Measurements from ENCODE around the gene ANKRD36.
A peak's percentile ranks its signal among the peaks of the same experiment; 100 is the strongest.
"Not testable (repeated sequence)": the region's sequence is repeated elsewhere in the genome, so short reads cannot be mapped to it uniquely, and the experiment has no call there.

Gene ANKRD36

GRCh38 chr2:97088706-97089105 lies 24.2 kb upstream of the ANKRD36 start:
- not testable (repeated sequence) for H3K9ac ChIP-seq (ENCODE audit: low read length); H3K4me2 ChIP-seq (ENCODE audit: low read length); H3K4ac ChIP-seq (ENCODE audit: low read depth, low read length); H2BK15ac ChIP-seq (replicated peaks; ENCODE audit: low read depth); H3K56ac ChIP-seq (ENCODE audit: low read length); H4K5ac ChIP-seq (ENCODE audit: low read length); H3K27ac ChIP-seq (ENCODE audit: low read depth, low read length); H3K79me1 ChIP-seq (ENCODE audit: low read length); H3K79me2 ChIP-seq (ENCODE audit: control insufficient read depth, insufficient read depth, low read length); H3K18ac ChIP-seq (ENCODE audit: low read length); H3K27me3 ChIP-seq (ENCODE audit: insufficient read depth, low read length, poor library complexity); H3K4me3 ChIP-seq (ENCODE audit: low read length); H2BK5ac ChIP-seq (ENCODE audit: low read length); H3K36me3 ChIP-seq (ENCODE audit: control insufficient read depth, insufficient read depth, low read length); H2AK5ac ChIP-seq (ENCODE audit: low read length); DNase-seq; H4K8ac ChIP-seq (ENCODE audit: low read depth, low read length); H2BK120ac ChIP-seq (ENCODE audit: low read depth, low read length); H3K4me1 ChIP-seq (ENCODE audit: control insufficient read depth, low read depth, low read length); H3K23ac ChIP-seq (ENCODE audit: low read length)
- no CpG with 5 or more reads among the region's 1 CpG for WGBS (ENCODE audit: extremely low coverage, insufficient coverage, low lambda C conversion rate)

- not testable (repeated sequence) for H3K23ac ChIP-seq (ENCODE audit: low read length); H3K4me3 ChIP-seq (ENCODE audit: low read length); H3K79me2 ChIP-seq (ENCODE audit: control insufficient read depth, insufficient read depth, low read length); H4K5ac ChIP-seq (ENCODE audit: low read length); H3K4me2 ChIP-seq (ENCODE audit: low read length); H3K4ac ChIP-seq (ENCODE audit: low read depth, low read length); H3K79me1 ChIP-seq (ENCODE audit: low read length); H3K18ac ChIP-seq (ENCODE audit: low read length); H2BK5ac ChIP-seq (ENCODE audit: low read length); H3K27me3 ChIP-seq (ENCODE audit: insufficient read depth, low read length, poor library complexity); H2BK120ac ChIP-seq (ENCODE audit: low read depth, low read length); H2AK5ac ChIP-seq (ENCODE audit: low read length); H2BK15ac ChIP-seq (replicated peaks; ENCODE audit: low read depth); H4K8ac ChIP-seq (ENCODE audit: low read depth, low read length); DNase-seq; H3K9ac ChIP-seq (ENCODE audit: low read length); H3K36me3 ChIP-seq (ENCODE audit: control insufficient read depth, insufficient read depth, low read length); H3K4me1 ChIP-seq (ENCODE audit: control insufficient read depth, low read depth, low read length); H3K27ac ChIP-seq (ENCODE audit: low read depth, low read length); H3K56ac ChIP-seq (ENCODE audit: low read length)
- WGBS (ENCODE audit: extremely low coverage, insufficient coverage, low lambda C conversion rate), result no CpG with 5 or more reads among the region's 2 CpGs
These were observed 20.0 kb upstream of the ANKRD36 start for GRCh38 chr2:97092946-97093345.

- not testable (repeated sequence) for H3K27me3 ChIP-seq (ENCODE audit: insufficient read depth, low read length, poor library complexity); H3K23ac ChIP-seq (ENCODE audit: low read length); H3K4me2 ChIP-seq (ENCODE audit: low read length); H3K36me3 ChIP-seq (ENCODE audit: control insufficient read depth, insufficient read depth, low read length); H2BK5ac ChIP-seq (ENCODE audit: low read length); H2AK5ac ChIP-seq (ENCODE audit: low read length); H4K8ac ChIP-seq (ENCODE audit: low read depth, low read length); H3K18ac ChIP-seq (ENCODE audit: low read length); H3K56ac ChIP-seq (ENCODE audit: low read length); H3K79me1 ChIP-seq (ENCODE audit: low read length); H2BK120ac ChIP-seq (ENCODE audit: low read depth, low read length); H4K5ac ChIP-seq (ENCODE audit: low read length); H3K4ac ChIP-seq (ENCODE audit: low read depth, low read length); H2BK15ac ChIP-seq (replicated peaks; ENCODE audit: low read depth); H3K4me1 ChIP-seq (ENCODE audit: control insufficient read depth, low read depth, low read length); H3K27ac ChIP-seq (ENCODE audit: low read depth, low read length); H3K9ac ChIP-seq (ENCODE audit: low read length); H3K79me2 ChIP-seq (ENCODE audit: control insufficient read depth, insufficient read depth, low read length); H3K4me3 ChIP-seq (ENCODE audit: low read length)
- DNase-seq, result peak; percentile 15
- no CpG with 5 or more reads among the region's 33 CpGs for WGBS (ENCODE audit: extremely low coverage, insufficient coverage, low lambda C conversion rate)
These were observed 18.8 kb upstream of the ANKRD36 start for GRCh38 chr2:97093983-97094771.

GRCh38 chr2:97094772-97095611 lies 18.0 kb upstream of the ANKRD36 start, which contains the start of gene FAHD2B:
Gene FAHD2B (minus strand): TSS chr2:97094882. CDS start chr2:97091706, 3,176 bp downstream.
- H3K27ac ChIP-seq (ENCODE audit: low read depth, low read length), result not testable (repeated sequence)

GRCh38 chr2:97095661-97096060 lies 17.3 kb upstream of the ANKRD36 start:
- Histone ChIP-seq H4K5ac (ENCODE audit: low read length) (no peak overlapping the region), H3K27me3 (ENCODE audit: insufficient read depth, low read length, poor library complexity) (no peaks in the 10 kb centered on the region), H3K9ac (ENCODE audit: low read length) (no peak overlapping the region), H3K4me1 (ENCODE audit: control insufficient read depth, low read depth, low read length) (no peaks in the 10 kb centered on the region), H2AK5ac (ENCODE audit: low read length) (no peak overlapping the region), H4K8ac (ENCODE audit: low read depth, low read length) (no peak overlapping the region), H3K79me2 (ENCODE audit: control insufficient read depth, insufficient read depth, low read length) (no peaks in the 10 kb centered on the region), H2BK120ac (ENCODE audit: low read depth, low read length) (no peak overlapping the region), H3K4ac (ENCODE audit: low read depth, low read length) (no peak overlapping the region), H3K4me2 (ENCODE audit: low read length) (no peak overlapping the region), H3K36me3 (ENCODE audit: control insufficient read depth, insufficient read depth, low read length) (no peaks in the 10 kb centered on the region), H3K27ac (ENCODE audit: low read depth, low read length) (no peak overlapping the region), H3K4me3 (ENCODE audit: low read length) (no peak overlapping the region), H3K56ac (ENCODE audit: low read length) (peak overlapping the region; percentile 42), H2BK5ac (ENCODE audit: low read length) (no peak overlapping the region), H2BK15ac (replicated peaks; ENCODE audit: low read depth) (no peak overlapping the region), H3K23ac (ENCODE audit: low read length) (no peak overlapping the region), H3K18ac (ENCODE audit: low read length) (no peak overlapping the region), H3K79me1 (ENCODE audit: low read length) (no peaks in the 10 kb centered on the region)
- DNase-seq, result no peak
- no CpG with 5 or more reads among the region's 12 CpGs for WGBS (ENCODE audit: extremely low coverage, insufficient coverage, low lambda C conversion rate)

More at GRCh38 chr2:97094772-97095611, 18.0 kb upstream of the ANKRD36 start, which contains the start of gene FAHD2B:
- peak within 1 kb of the TSS; percentile 42 for H3K56ac ChIP-seq (ENCODE audit: low read length)
- H3K18ac ChIP-seq (ENCODE audit: low read length); H3K4me3 ChIP-seq (ENCODE audit: low read length); H3K27me3 ChIP-seq (ENCODE audit: insufficient read depth, low read length, poor library complexity); H2BK120ac ChIP-seq (ENCODE audit: low read depth, low read length); H3K4me1 ChIP-seq (ENCODE audit: control insufficient read depth, low read depth, low read length); H2BK15ac ChIP-seq (replicated peaks; ENCODE audit: low read depth); H2AK5ac ChIP-seq (ENCODE audit: low read length); H3K79me2 ChIP-seq (ENCODE audit: control insufficient read depth, insufficient read depth, low read length); H4K8ac ChIP-seq (ENCODE audit: low read depth, low read length); H3K23ac ChIP-seq (ENCODE audit: low read length); H3K36me3 ChIP-seq (ENCODE audit: control insufficient read depth, insufficient read depth, low read length); H3K9ac ChIP-seq (ENCODE audit: low read length); H3K79me1 ChIP-seq (ENCODE audit: low read length); H4K5ac ChIP-seq (ENCODE audit: low read length); H2BK5ac ChIP-seq (ENCODE audit: low read length); H3K4ac ChIP-seq (ENCODE audit: low read depth, low read length): not testable (repeated sequence)
- DNase-seq, result peak; percentile 81
- peak within 1 kb of the TSS; percentile 4 for H3K4me2 ChIP-seq (ENCODE audit: low read length)
- no CpG with 5 or more reads among the region's 48 CpGs for WGBS (ENCODE audit: extremely low coverage, insufficient coverage, low lambda C conversion rate)
